ENCODE results near the gene COL9A1. TPM values are rescaled to one million over a fixed set of nuclear protein-coding genes. Genes with fewer than 3 reads are reported as not detected.

Gene COL9A1
- total RNA-seq, 1 donor from 2014 or later = 1.7 TPM

- intact Hi-C loops (cut with DNase I) = no loop called here
- TF ChIP-seq CTCF (IDR thresholded peaks at IDR 0.05) (no peak), POLR2AphosphoS5 (IDR thresholded peaks at IDR 0.05; ENCODE audit: insufficient read depth in 1 of 2, low read depth in 1 of 2) (no peak), POLR2A (IDR thresholded peaks at IDR 0.05) (no peak)
- Histone ChIP-seq H3K36me3 (no peaks in the 10 kb centered on the region), H3K4me1 (no peaks in the 10 kb centered on the region), H3K4me3 (no peak overlapping the region), H3K9me3 (no peaks in the 10 kb centered on the region), H3K27me3 (no peaks in the 10 kb centered on the region), H3K27ac (no peak overlapping the region)
- DNase-seq (ENCODE audit: extremely low spot score in 2 of 2) = no peak
Observed at GRCh38 chr6:70196531-70196930, 106.4 kb downstream of the COL9A1 start.

- no peaks in the 10 kb centered on the region for H3K9me3 ChIP-seq
- no peak for DNase-seq (ENCODE audit: extremely low spot score in 2 of 2)
- no peaks in the 10 kb centered on the region for H3K36me3 ChIP-seq
- no peaks in the 10 kb centered on the region for H3K27me3 ChIP-seq
- no peak overlapping the region for H3K27ac ChIP-seq
- H3K4me1 ChIP-seq = no peaks in the 10 kb centered on the region
- TF ChIP-seq POLR2A (IDR thresholded peaks at IDR 0.05) (no peak), POLR2AphosphoS5 (IDR thresholded peaks at IDR 0.05; ENCODE audit: insufficient read depth in 1 of 2, low read depth in 1 of 2) (no peak), CTCF (IDR thresholded peaks at IDR 0.05) (no peak)
- no peak overlapping the region for H3K4me3 ChIP-seq
- intact Hi-C loops (cut with DNase I) = no loop called here
Observed at GRCh38 chr6:70194421-70194820, 108.5 kb downstream of the COL9A1 start.

- TF ChIP-seq CTCF (IDR thresholded peaks at IDR 0.05) (no peak), POLR2AphosphoS5 (IDR thresholded peaks at IDR 0.05; ENCODE audit: insufficient read depth in 1 of 2, low read depth in 1 of 2) (no peak), POLR2A (IDR thresholded peaks at IDR 0.05) (no peak)
- H3K27ac ChIP-seq = no peak overlapping the region
- H3K4me3 ChIP-seq = no peak overlapping the region
- no peak for DNase-seq (ENCODE audit: extremely low spot score in 2 of 2)
- no peaks in the 10 kb centered on the region for H3K4me1 ChIP-seq
- intact Hi-C loops (cut with DNase I) = no loop called here
- no peaks in the 10 kb centered on the region for H3K36me3 ChIP-seq
- no peaks in the 10 kb centered on the region for H3K9me3 ChIP-seq
- no peaks in the 10 kb centered on the region for H3K27me3 ChIP-seq
Observed at GRCh38 chr6:70188202-70188601, 114.7 kb downstream of the COL9A1 start.

- DNase-seq (ENCODE audit: extremely low spot score in 2 of 2) = no peak
- Histone ChIP-seq H3K4me3 (no peak overlapping the region), H3K27ac (no peak overlapping the region), H3K27me3 (no peaks in the 10 kb centered on the region), H3K4me1 (no peaks in the 10 kb centered on the region), H3K9me3 (no peaks in the 10 kb centered on the region), H3K36me3 (no peaks in the 10 kb centered on the region)
- TF ChIP-seq POLR2AphosphoS5 (IDR thresholded peaks at IDR 0.05; ENCODE audit: insufficient read depth in 1 of 2, low read depth in 1 of 2) = no peak
- no peak for TF ChIP-seq POLR2A (IDR thresholded peaks at IDR 0.05)
- no peak for TF ChIP-seq CTCF (IDR thresholded peaks at IDR 0.05)
- intact Hi-C loops (cut with DNase I) = no loop called here
Observed at GRCh38 chr6:70186461-70186860, 116.4 kb downstream of the COL9A1 start.

- intact Hi-C loops (cut with DNase I) = no loop called here
Observed at GRCh38 chr6:70184723-70185122, 118.2 kb downstream of the COL9A1 start.

More at GRCh38 chr6:70184723-70185122, 118.2 kb downstream of the COL9A1 start:
- H3K27me3 ChIP-seq = no peaks in the 10 kb centered on the region
- no peaks in the 10 kb centered on the region for H3K36me3 ChIP-seq
- DNase-seq (ENCODE audit: extremely low spot score in 2 of 2) = no peak
- no peak overlapping the region for H3K27ac ChIP-seq
- H3K4me3 ChIP-seq = no peak overlapping the region
- TF ChIP-seq POLR2AphosphoS5 (IDR thresholded peaks at IDR 0.05; ENCODE audit: insufficient read depth in 1 of 2, low read depth in 1 of 2) (no peak), POLR2A (IDR thresholded peaks at IDR 0.05) (no peak), CTCF (IDR thresholded peaks at IDR 0.05) (no peak)
- H3K4me1 ChIP-seq = no peaks in the 10 kb centered on the region
- no peaks in the 10 kb centered on the region for H3K9me3 ChIP-seq
